Thymus (tissue), 11 donors: ENCODE results near the gene SMIM32. TPM values are rescaled to one million over a fixed set of nuclear protein-coding genes. Genes with fewer than 3 reads are reported as not detected.

ENCODE experiments used
- DNase-seq, 9 donors: peaks; one replicate each; pipeline ENCODE4 v3.0.0-alpha.2; 2013; ENCODE audit warnings: low spot score in 9 of 9, low read depth in 6 of 9, missing footprints in 1 of 9
- H3K27ac ChIP-seq, 2 donors: one replicate each; pipeline ENCODE4 v1.5.1; 2013; ENCODE audit warnings: control low read depth in 1 of 2, low read depth in 1 of 2, low read length in 1 of 2, mild to moderate bottlenecking in 1 of 2, moderate library complexity in 1 of 2
- H3K27me3 ChIP-seq, 2 donors: one replicate each; pipeline ENCODE4 v1.5.1; 2013; ENCODE audit warnings: low read length in 1 of 2; ENCODE audit not compliant: control insufficient read depth in 2 of 2, insufficient read depth in 1 of 2
- H3K36me3 ChIP-seq, 2 donors: one replicate each; pipeline ENCODE4 v1.5.1; 2013; ENCODE audit warnings: low read length in 1 of 2, mild to moderate bottlenecking in 1 of 2, moderate library complexity in 1 of 2; ENCODE audit not compliant: control insufficient read depth in 2 of 2, insufficient read depth in 2 of 2
- H3K4me1 ChIP-seq, 2 donors: one replicate each; pipeline ENCODE4 v1.5.1; 2013; ENCODE audit warnings: low read length in 2 of 2; ENCODE audit not compliant: control insufficient read depth in 2 of 2, insufficient read depth in 2 of 2
- H3K4me3 ChIP-seq, 2 donors: one replicate each; pipeline ENCODE4 v1.5.1; 2013; ENCODE audit warnings: low read length in 2 of 2, control low read depth in 1 of 2, mild to moderate bottlenecking in 1 of 2
- H3K9me3 ChIP-seq, 2 donors: one replicate each; pipeline ENCODE4 v1.5.1; 2013; ENCODE audit warnings: low read length in 1 of 2, mild to moderate bottlenecking in 1 of 2; ENCODE audit not compliant: control insufficient read depth in 2 of 2, insufficient read depth in 1 of 2
- WGBS: extraction: QIAGEN DNeasy Blood & Tissue Kit; methylation state at CpG from one replicate; pipeline ENCODE4 v1.1.7; 2013; 5-methylcytosine and 5-hydroxymethylcytosine counted together
- polyA plus RNA-seq: library from polyadenylated mRNA; stranded (reverse); fragments of 200-250 nt; gene quantifications from one replicate; pipeline ENCODE4 v1.2.3, GENCODE V29; 2013
- total RNA-seq: library from RNA; stranded (reverse); fragments of 120-200 nt; gene quantifications from one replicate; pipeline ENCODE4 v1.2.4, GENCODE V29; 2013
- donor health status: healthy.

Gene SMIM32
- total and polyA plus RNA-seq, 2 donors, result 0.05 TPM; not detected in 1

GRCh38 chr5:136211282-136212040, 18.5 kb upstream of the SMIM32 start:
- Histone ChIP-seq H3K4me1 (no peaks in the 10 kb centered on the region), H3K4me3 (no peak overlapping the region), H3K27ac (no peak overlapping the region), H3K27me3 (peaks cover 0 to 4% of the 10 kb centered on the region in 2 donors), H3K36me3 (no peaks in the 10 kb centered on the region), H3K9me3 (no peaks in the 10 kb centered on the region)
- 92% methylated on average over 10 of the region's 10 CpGs for WGBS
- no peak for DNase-seq

DNA sequence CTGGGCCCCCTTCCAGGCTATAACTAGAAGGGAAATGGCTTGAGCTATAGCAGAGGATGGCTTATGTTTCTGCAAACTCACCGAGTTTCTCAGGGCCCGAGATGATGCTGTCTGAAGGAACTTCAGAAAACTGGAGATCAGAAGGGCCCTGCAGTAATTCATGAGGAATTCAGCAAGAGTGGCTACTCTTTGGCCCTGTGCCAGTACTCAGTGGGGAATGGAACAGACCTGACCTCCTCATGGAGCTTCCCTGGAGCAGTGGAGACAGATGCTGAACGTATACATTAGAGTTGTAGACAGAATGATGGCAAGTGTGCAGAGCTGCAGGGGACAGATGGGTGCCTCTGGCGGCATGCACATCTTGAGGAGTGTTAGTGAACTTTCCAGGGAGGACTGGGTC, 17.3 kb upstream of the SMIM32 start:
- H3K27ac ChIP-seq, result no peak overlapping the region
- no peak overlapping the region for H3K4me3 ChIP-seq
- WGBS, result 91% methylated on average over 4 of the region's 4 CpGs
- H3K27me3 ChIP-seq, result peaks cover 0 to 4% of the 10 kb centered on the region in 2 donors
- H3K9me3 ChIP-seq, result no peaks in the 10 kb centered on the region
- no peaks in the 10 kb centered on the region for H3K4me1 ChIP-seq
- no peak for DNase-seq
- no peaks in the 10 kb centered on the region for H3K36me3 ChIP-seq

GRCh38 chr5:136209346-136209910, 16.5 kb upstream of the SMIM32 start:
- 93% methylated on average over 14 of the region's 14 CpGs for WGBS
- Histone ChIP-seq H3K27me3 (peaks cover 0 to 4% of the 10 kb centered on the region in 2 donors), H3K4me3 (no peak overlapping the region), H3K27ac (no peak overlapping the region), H3K9me3 (no peaks in the 10 kb centered on the region), H3K36me3 (no peaks in the 10 kb centered on the region), H3K4me1 (no peaks in the 10 kb centered on the region)
- DNase-seq, result no peak

DNA sequence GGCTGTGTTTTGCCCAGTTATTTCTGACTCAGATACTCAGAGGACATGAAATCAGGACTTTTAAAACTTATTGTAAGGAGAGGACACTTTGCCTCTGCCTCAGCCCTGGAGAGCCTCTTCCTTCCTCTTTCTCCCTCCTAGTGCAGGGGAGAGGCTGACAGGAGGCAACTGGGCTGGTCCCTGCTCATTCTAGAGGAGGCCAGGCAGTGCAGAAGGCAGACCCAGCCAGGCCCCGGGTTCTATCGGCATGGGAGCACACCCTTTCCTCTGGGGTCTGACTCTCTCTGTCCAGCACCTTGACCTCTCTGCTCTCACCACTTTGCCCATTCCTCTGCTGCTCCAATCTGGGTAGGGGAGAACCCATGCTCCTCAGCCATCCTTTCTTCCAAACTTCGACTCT, 16.0 kb upstream of the SMIM32 start:
- H3K27ac ChIP-seq, result no peak overlapping the region
- peaks cover 0 to 9% of the 10 kb centered on the region in 2 donors for H3K27me3 ChIP-seq
- WGBS, result 42% methylated on average over 3 of the region's 3 CpGs
- no peaks in the 10 kb centered on the region for H3K36me3 ChIP-seq
- no peaks in the 10 kb centered on the region for H3K9me3 ChIP-seq
- no peaks in the 10 kb centered on the region for H3K4me1 ChIP-seq
- no peak overlapping the region for H3K4me3 ChIP-seq
- DNase-seq, result no peak

- peaks cover 5 to 16% of the 10 kb centered on the region in 2 donors for H3K27me3 ChIP-seq
- DNase-seq, result no peak
- H3K4me1 ChIP-seq, result no peaks in the 10 kb centered on the region
- H3K9me3 ChIP-seq, result no peaks in the 10 kb centered on the region
- no peak overlapping the region for H3K27ac ChIP-seq
- H3K4me3 ChIP-seq, result no peak overlapping the region
- 94% methylated on average over 7 of the region's 7 CpGs for WGBS
- no peaks in the 10 kb centered on the region for H3K36me3 ChIP-seq
Observed at GRCh38 chr5:136207631-136208030, 14.7 kb upstream of the SMIM32 start.

- Histone ChIP-seq H3K4me1 (no peaks in the 10 kb centered on the region), H3K27me3 (peaks cover 5 to 27% of the 10 kb centered on the region in 2 donors), H3K27ac (no peak overlapping the region), H3K36me3 (no peaks in the 10 kb centered on the region), H3K4me3 (no peak overlapping the region), H3K9me3 (no peaks in the 10 kb centered on the region)
- 91% methylated on average over 5 of the region's 5 CpGs for WGBS
- no peak for DNase-seq
Observed at GRCh38 chr5:136206361-136206760, 13.4 kb upstream of the SMIM32 start.

- peaks cover 5 to 29% of the 10 kb centered on the region in 2 donors for H3K27me3 ChIP-seq
- DNase-seq, result no peak
- no peak overlapping the region for H3K4me3 ChIP-seq
- no peaks in the 10 kb centered on the region for H3K4me1 ChIP-seq
- no peak overlapping the region for H3K27ac ChIP-seq
- 91% methylated on average over 4 of the region's 4 CpGs for WGBS
- no peaks in the 10 kb centered on the region for H3K36me3 ChIP-seq
- H3K9me3 ChIP-seq, result no peaks in the 10 kb centered on the region
Observed at GRCh38 chr5:136205941-136206340, 13.0 kb upstream of the SMIM32 start.

GRCh38 chr5:136205061-136205702, 12.2 kb upstream of the SMIM32 start:
- Histone ChIP-seq H3K4me3 (no peak overlapping the region), H3K9me3 (no peaks in the 10 kb centered on the region), H3K4me1 (no peaks in the 10 kb centered on the region), H3K27ac (no peak overlapping the region), H3K27me3 (peaks cover 5 to 33% of the 10 kb centered on the region in 2 donors), H3K36me3 (no peaks in the 10 kb centered on the region)
- DNase-seq, result no peak
- 95% methylated on average over 8 of the region's 8 CpGs for WGBS

DNA sequence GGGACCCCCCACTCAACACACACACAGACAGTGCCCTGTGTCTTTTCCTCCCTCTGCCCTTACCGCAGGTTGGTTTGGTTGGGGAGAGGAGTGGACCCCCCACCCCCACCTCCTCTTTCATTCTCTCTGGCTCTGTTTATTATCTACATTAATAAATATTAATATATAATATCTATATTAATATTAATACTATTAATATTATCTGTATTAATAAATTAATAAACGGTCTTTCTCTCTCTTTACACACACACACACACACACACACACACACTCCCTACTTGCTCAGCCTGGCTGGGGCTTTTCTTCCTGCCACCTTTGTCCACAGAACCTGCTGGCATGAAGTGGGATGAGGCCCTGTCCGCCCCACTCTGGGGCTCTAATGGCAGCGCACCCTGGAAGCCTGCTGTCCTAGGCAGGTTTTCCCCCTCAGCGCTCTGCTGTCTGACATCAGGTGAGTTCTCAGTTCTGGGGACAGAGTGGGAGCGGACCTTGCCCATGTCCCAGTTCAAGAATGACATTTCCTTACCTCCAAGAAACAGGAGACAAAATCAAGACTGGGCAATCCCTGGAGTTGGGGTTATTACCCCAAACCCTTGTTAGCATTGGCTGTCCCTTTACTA, 10.5 kb upstream of the SMIM32 start:
- Histone ChIP-seq H3K36me3 (no peaks in the 10 kb centered on the region), H3K4me1 (no peaks in the 10 kb centered on the region), H3K9me3 (no peaks in the 10 kb centered on the region), H3K27ac (no peak overlapping the region), H3K4me3 (no peak overlapping the region), H3K27me3 (peaks cover 5 to 42% of the 10 kb centered on the region in 2 donors)
- no peak for DNase-seq
- WGBS, result 92% methylated on average over 6 of the region's 6 CpGs
